Mammary microvascular endothelial cell (primary cell): ENCODE results near the gene SLC23A1. TPM values are rescaled to one million over a fixed set of nuclear protein-coding genes. Genes with fewer than 3 reads are reported as not detected.

ENCODE experiments used
- total RNA-seq: library from RNA; depleted of rRNA; stranded (reverse); fragments of >200 nt; gene quantifications from 2 replicates; pipeline ENCODE4 v1.2.3, GENCODE V29; 2015

SLC23A1 gene
- not detected in 2 replicates for total RNA-seq

DNA sequence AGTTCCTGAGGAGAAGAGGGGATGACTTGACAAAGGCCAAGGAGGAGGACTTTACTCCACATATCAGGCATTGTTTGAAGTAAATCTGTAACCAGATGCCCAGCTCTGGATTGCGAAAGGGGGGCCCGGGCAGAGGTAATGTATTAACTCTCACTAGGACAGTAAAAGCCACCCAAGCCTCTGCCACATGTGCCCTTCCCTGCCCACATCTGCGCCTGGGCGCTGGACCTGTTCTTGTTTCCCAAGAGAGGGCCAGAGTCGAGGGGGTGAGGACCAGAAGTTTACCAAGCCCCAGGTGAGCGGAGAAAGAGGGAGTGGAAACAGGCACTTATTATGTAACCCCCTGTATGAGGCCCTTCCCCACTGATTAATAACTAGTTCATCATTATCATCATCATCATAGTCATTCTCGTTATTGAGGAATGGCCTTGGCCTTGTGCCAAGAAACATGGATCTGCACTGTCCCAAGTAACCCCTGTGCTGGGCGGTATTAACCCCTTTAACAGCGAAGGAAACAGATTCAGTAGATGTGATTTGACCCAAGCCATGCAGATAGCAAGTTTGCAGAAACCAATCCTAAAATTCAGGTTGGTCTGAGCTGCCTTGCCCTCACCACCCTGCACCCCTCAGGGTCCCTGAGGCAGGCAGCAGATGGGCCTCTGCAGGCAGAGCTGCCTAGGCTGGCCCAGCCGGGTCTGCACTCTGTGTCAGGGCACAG, at the start of gene SLC23A1:
TSS of gene SLC23A1 (minus strand) at position 23 of the 718 bp plus-strand sequence. CDS start 44 bp downstream, outside the sequence.

DNA sequence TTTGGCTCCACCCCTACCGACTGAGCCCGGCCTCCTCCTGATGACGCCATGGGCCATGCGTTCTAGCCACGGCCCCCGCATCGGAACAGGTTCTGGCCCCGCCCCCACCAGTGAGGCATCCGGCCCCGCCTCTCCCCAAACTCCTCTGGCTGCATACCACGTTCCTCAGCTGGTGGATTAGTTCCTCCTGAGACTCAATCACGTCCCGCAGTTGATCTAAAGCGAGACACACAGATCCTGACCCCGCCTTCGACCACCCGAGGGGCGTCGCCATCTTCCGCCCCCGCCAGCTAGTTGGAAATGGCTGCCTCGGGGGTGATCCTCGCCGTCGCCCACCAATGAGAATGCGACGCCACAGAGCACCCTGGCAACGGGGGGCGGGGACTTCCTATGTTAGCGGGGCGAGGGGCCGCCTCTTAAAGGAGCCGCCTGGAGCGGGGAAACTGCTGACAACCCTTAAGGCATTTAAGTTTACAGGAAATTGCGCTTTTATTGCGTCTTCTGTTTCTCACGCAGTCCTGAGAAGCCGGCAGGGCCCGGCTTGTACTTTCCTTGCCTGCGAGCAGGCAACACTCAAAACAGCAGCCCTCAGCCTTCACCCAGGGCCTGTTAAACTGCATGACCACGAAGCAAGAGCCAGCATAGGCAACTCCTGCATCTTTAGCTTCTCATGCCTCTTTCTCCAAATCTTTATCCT, 20.8 kb upstream of the SLC23A1 start, which contains the start of gene SPATA24:
TSS of gene SPATA24 (minus strand) at position 303 of the 697 bp plus-strand sequence. CDS start at position 274, 29 bp downstream.

DNA sequence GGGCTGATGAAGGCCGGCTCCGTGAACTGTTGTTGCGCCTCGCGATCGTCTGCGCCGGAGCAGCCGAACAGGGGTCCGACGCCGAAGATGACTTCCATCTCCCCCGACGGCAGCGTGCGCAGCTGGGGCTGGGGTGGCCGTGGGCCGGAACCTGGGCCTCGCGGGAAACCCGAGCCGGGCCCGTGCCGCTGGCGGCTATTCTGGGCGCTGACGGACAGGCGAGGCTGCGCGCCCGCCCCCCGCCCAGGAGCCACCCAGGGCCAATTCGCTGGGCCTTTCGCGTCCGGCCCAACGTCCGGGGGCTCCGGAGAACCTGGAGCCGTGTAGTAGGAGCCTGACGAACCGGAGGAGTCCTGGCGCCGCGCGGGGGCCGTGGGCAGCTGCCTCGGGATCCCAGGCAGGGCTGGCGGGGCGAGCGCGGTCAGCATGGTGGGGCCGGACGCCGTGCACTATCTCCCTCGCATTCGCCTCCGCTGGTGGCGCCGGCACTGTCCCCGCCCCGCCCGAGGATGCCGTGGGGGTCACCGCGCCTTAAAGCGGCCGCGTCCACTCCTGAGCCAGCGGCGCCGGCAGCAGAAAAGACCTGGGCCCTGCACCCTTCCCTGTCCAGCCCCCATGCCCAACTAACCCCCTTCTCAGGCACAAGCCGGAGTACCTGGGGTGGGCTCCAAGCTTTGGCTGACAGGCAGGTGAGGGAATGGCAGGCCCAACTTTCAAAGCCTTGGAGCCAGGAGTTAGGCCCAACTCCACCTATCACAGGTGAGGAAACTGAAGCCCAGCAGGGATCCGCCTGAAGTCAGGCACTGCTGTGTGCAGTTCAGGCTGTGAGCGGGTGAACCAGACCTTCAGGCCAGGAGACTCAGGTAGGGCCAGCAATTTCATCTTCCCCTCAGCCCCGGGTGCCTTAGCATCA, 11.8 kb upstream of the SLC23A1 start, which contains the start of gene PROB1:
TSS of gene PROB1 (minus strand) at position 451 of the 913 bp plus-strand sequence. CDS start at position 428, 23 bp downstream.

DNA sequence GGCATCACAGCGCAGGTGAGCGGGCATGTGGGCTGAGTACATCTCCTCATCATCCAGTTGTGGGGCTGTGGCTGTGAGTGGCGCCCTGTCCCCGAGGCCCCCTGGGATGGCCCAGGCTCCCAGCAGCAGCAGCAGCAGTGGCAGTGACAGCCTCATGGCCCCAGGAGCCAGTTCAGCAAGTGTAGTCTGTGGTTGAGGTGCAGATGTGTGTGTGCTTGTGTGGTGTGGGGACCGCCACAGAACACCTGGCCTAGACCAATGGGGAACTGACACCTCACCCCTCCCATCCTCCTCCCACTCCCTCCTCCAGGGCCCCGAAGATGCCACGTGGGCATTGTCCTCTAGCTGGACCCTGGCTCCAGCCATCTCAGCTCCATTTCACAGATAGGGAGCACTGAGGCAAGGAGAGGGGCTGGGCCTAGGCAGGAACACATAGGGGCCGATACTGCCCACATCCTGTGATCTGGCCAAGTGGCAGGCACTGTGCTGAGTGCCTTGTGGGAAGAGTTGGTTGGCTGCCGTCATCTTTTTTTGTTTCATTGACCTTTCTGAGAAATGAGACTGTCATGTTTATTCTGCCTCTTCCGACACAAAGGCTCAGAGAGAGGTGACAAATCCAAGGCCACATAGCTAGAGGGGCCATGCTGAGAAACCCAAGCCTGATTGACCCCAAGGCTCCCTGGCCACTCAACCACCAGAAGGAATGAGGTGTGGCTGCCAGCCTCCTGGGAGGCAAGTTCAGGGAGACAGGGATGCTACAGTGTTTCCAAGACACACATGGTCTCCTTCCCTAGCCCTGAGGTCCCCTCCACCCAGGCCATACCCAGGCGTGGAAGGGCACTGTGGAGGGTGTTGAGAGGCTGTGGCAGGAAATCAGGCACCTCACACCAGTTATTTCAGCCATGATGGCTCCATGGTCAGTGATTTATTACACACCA, 6.9 kb upstream of the SLC23A1 start, which contains the start of gene MZB1:
TSS of gene MZB1 (minus strand) at position 213 of the 938 bp plus-strand sequence. CDS start at position 156, 57 bp downstream.

DNA sequence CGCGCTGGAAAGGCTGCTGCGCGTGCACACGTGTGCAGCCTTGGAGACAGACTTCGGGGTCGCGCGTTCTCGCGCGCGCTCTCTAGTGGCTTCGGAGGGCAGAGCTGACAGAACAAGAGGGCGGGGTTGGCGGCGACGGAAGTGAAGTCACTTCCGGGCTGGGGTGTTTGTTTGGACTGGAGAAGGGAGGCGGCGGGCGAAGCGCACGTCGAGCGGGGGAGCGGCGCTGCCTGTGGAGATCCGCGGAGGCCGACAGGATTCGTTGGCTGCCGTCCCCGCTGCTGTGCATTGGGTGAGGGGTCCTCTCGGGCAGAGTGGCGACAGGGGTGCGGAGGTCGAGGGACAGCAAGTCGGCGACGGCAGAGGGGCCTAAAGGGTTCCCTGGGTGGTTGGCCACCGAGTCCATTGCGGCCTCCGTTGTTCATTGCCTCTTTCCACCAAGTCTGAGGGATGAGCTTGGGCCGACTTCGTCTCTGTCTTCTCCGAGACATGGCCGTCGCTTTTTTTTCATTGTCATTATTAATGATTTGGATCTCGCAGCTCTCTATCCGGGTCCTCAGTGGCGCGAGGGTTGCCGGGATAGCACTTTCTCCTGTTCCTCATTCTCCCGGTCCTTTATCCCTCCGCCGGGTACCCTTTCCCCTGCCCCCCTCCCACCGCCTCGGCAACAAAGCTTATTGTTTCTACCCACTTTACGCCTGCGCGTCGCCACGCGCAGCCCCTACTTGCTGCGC, 41.2 kb downstream of the SLC23A1 start, which contains the start of gene PAIP2:
TSS of gene PAIP2 (plus strand) at position 166 of the 734 bp plus-strand sequence. CDS start 21,931 bp downstream, outside the sequence.

Other genes with a start within 250 kb of the SLC23A1 start
- gene SIL1, start 184.9 kb downstream of the SLC23A1 start, total RNA-seq = 34.6 and 40.0 TPM in 2 replicates
- 170 and 174 TPM in 2 replicates for gene MATR3, start 89.6 kb downstream of the SLC23A1 start, total RNA-seq
- 38.3 and 51.0 TPM in 2 replicates for gene PAIP2, start 41.4 kb downstream of the SLC23A1 start, total RNA-seq
- not detected in 2 replicates for gene MZB1, start 6.6 kb upstream of the SLC23A1 start, total RNA-seq
- 2.5 and 3.6 TPM in 2 replicates for gene PROB1, start 11.8 kb upstream of the SLC23A1 start, total RNA-seq
- 4.6 and 7.8 TPM in 2 replicates for gene SPATA24, start 20.8 kb upstream of the SLC23A1 start, total RNA-seq
- gene DNAJC18, start 56.2 kb upstream of the SLC23A1 start, total RNA-seq = 3.6 and 3.7 TPM in 2 replicates
- gene ECSCR, start 79.4 kb upstream of the SLC23A1 start, total RNA-seq = 547 and 613 TPM in 2 replicates
- gene SMIM33, start 87.7 kb upstream of the SLC23A1 start, total RNA-seq = not detected in 2 replicates
- gene STING1, start 99.5 kb upstream of the SLC23A1 start, total RNA-seq = 82.1 and 120 TPM in 2 replicates
- 101 and 110 TPM in 2 replicates for gene UBE2D2, start 178.0 kb upstream of the SLC23A1 start, total RNA-seq